ENCODE measurements around the gene HIP1R.

HIP1R gene

GRCh38 chr12:122823429-122823828 lies 11.8 kb upstream of the HIP1R start:
- no peak for TF ChIP-seq EP300 (IDR thresholded peaks at IDR 0.05; ENCODE audit: borderline replicate concordance)
- no peak for TF ChIP-seq CREB1 (IDR thresholded peaks at IDR 0.05; ENCODE audit: low read depth)
- no peak for TF ChIP-seq CEBPB (IDR thresholded peaks at IDR 0.05)
- TF ChIP-seq ZBTB7A (IDR thresholded peaks at IDR 0.05; ENCODE audit: low read depth) = no peak
- TF ChIP-seq TCF12 (IDR thresholded peaks at IDR 0.05; ENCODE audit: low read depth) = no peak
- TF ChIP-seq EGR1 (IDR thresholded peaks at IDR 0.05) = no peak
- TF ChIP-seq FOXM1 (IDR thresholded peaks at IDR 0.05; ENCODE audit: borderline replicate concordance, low read depth) = no peak
- no peak for TF ChIP-seq YY1 (IDR thresholded peaks at IDR 0.05; ENCODE audit: low read depth)
- no peak for TF ChIP-seq REST (IDR thresholded peaks at IDR 0.05; ENCODE audit: low read depth)
- no peak for TF ChIP-seq NFIC (IDR thresholded peaks at IDR 0.05)
- no peak for TF ChIP-seq TEAD4 (IDR thresholded peaks at IDR 0.05)
- no peak for TF ChIP-seq RAD21 (IDR thresholded peaks at IDR 0.05; ENCODE audit: low read depth)
- no peak for TF ChIP-seq MAX (IDR thresholded peaks at IDR 0.05)
- no peak for TF ChIP-seq USF1 (IDR thresholded peaks at IDR 0.05)
- TF ChIP-seq TAF1 (IDR thresholded peaks at IDR 0.05; ENCODE audit: low read depth) = no peak

- no peak for TF ChIP-seq CREB1 (IDR thresholded peaks at IDR 0.05; ENCODE audit: low read depth)
- no peak for TF ChIP-seq EGR1 (IDR thresholded peaks at IDR 0.05)
- no peak for TF ChIP-seq MAX (IDR thresholded peaks at IDR 0.05)
- TF ChIP-seq USF1 (IDR thresholded peaks at IDR 0.05) = no peak
- no peak for TF ChIP-seq REST (IDR thresholded peaks at IDR 0.05; ENCODE audit: low read depth)
- no peak for TF ChIP-seq TEAD4 (IDR thresholded peaks at IDR 0.05)
- no peak for TF ChIP-seq NFIC (IDR thresholded peaks at IDR 0.05)
- no peak for TF ChIP-seq EP300 (IDR thresholded peaks at IDR 0.05; ENCODE audit: borderline replicate concordance)
- TF ChIP-seq TCF12 (IDR thresholded peaks at IDR 0.05; ENCODE audit: low read depth) = no peak
- no peak for TF ChIP-seq TAF1 (IDR thresholded peaks at IDR 0.05; ENCODE audit: low read depth)
- no peak for TF ChIP-seq CEBPB (IDR thresholded peaks at IDR 0.05)
- no peak for TF ChIP-seq ZBTB7A (IDR thresholded peaks at IDR 0.05; ENCODE audit: low read depth)
- no peak for TF ChIP-seq YY1 (IDR thresholded peaks at IDR 0.05; ENCODE audit: low read depth)
- no peak for TF ChIP-seq FOXM1 (IDR thresholded peaks at IDR 0.05; ENCODE audit: borderline replicate concordance, low read depth)
- no peak for TF ChIP-seq RAD21 (IDR thresholded peaks at IDR 0.05; ENCODE audit: low read depth)
These were observed 9.2 kb upstream of the HIP1R start for GRCh38 chr12:122825773-122826724.

- TF ChIP-seq USF1 (IDR thresholded peaks at IDR 0.05) = no peak
- no peak for TF ChIP-seq CEBPB (IDR thresholded peaks at IDR 0.05)
- TF ChIP-seq TAF1 (IDR thresholded peaks at IDR 0.05; ENCODE audit: low read depth) = no peak
- no peak for TF ChIP-seq ZBTB7A (IDR thresholded peaks at IDR 0.05; ENCODE audit: low read depth)
- no peak for TF ChIP-seq TCF12 (IDR thresholded peaks at IDR 0.05; ENCODE audit: low read depth)
- no peak for TF ChIP-seq MAX (IDR thresholded peaks at IDR 0.05)
- no peak for TF ChIP-seq EP300 (IDR thresholded peaks at IDR 0.05; ENCODE audit: borderline replicate concordance)
- TF ChIP-seq CREB1 (IDR thresholded peaks at IDR 0.05; ENCODE audit: low read depth) = no peak
- no peak for TF ChIP-seq EGR1 (IDR thresholded peaks at IDR 0.05)
- no peak for TF ChIP-seq YY1 (IDR thresholded peaks at IDR 0.05; ENCODE audit: low read depth)
- no peak for TF ChIP-seq NFIC (IDR thresholded peaks at IDR 0.05)
- TF ChIP-seq REST (IDR thresholded peaks at IDR 0.05; ENCODE audit: low read depth) = no peak
These were observed 8.0 kb upstream of the HIP1R start for GRCh38 chr12:122827258-122827657.

Data from Ishikawa (cell line).